ENCODE measurements around the gene FAF2.
"Not testable (repeated sequence)": the region's sequence is repeated elsewhere in the genome, so short reads cannot be mapped to it uniquely, and the experiment has no call there.

FAF2 gene, protein sequence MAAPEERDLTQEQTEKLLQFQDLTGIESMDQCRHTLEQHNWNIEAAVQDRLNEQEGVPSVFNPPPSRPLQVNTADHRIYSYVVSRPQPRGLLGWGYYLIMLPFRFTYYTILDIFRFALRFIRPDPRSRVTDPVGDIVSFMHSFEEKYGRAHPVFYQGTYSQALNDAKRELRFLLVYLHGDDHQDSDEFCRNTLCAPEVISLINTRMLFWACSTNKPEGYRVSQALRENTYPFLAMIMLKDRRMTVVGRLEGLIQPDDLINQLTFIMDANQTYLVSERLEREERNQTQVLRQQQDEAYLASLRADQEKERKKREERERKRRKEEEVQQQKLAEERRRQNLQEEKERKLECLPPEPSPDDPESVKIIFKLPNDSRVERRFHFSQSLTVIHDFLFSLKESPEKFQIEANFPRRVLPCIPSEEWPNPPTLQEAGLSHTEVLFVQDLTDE

DNA sequence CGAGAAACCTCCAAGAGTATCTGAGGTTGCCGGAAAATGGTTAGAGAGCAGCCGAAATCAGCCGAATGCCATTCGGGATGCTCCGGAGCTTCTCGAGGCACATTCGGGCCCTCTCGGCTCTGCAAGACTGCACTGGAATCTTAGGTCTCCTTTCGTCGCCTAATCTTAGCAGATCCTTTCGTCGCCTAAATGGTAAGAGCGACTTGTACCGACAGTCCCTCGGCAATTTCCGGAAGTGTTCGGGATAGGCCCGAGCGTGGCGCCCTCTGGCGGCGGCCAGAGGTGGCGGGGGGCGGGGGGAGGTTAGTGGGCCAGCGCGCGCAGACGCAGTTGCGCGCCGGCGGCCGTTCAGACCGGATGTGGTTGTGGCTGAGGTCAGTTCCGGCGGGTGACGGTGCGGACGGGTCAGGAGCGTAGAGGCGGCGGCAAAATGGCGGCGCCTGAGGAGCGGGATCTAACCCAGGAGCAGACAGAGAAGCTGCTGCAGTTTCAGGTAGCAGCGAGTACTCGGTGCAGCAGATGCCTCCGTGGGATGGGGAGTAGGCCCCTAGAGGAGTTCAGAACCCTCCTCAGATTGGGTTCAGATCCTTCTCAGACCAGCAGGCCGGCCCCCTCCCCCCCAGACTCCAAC lies at the start of gene FAF2:
Gene FAF2 (plus strand): TSS at position 408 of the 631 bp plus-strand sequence. CDS start 23 bp downstream, at position 431.
- DNase-seq (ENCODE audit: low spot score) = peak; percentile 97

DNA sequence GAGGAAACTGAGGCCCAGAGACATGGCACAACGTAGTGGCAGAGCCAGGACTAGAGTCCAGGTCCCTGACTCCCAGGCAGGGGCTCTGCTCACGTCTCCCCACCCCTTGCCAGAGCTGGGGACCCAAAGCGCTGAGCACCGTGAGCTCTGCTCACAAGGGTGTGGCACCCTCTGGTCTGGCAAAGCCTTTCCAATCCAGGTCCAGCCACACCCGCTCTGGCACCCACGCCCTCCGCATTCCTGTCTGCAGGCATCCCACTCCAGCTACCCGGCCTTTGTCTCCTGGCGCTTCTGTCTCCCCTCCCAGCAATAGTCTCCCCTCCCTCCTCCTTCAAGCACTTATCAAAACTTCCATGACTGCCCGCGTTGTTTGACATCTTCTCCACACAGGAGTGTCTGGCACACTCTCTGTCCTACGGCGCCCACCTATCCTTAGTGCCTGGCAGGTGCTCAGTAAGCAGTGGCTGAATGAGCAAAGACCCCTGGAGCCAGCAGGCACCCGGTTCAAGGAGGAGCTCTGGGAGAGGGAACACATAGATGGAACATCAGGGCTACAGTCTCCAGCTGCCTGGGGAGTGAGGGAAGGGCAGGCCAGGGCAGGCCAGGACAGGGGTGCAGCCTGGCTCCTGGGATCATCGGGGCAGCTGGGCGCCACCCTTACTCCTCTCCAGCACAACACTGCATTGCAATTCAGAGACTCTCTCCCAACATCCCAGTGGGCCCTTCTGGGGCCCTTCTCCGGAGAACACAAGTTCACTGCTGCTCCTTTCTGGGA lies 47.6 kb upstream of the FAF2 start:
- no peak for DNase-seq (ENCODE audit: low spot score)

DNA sequence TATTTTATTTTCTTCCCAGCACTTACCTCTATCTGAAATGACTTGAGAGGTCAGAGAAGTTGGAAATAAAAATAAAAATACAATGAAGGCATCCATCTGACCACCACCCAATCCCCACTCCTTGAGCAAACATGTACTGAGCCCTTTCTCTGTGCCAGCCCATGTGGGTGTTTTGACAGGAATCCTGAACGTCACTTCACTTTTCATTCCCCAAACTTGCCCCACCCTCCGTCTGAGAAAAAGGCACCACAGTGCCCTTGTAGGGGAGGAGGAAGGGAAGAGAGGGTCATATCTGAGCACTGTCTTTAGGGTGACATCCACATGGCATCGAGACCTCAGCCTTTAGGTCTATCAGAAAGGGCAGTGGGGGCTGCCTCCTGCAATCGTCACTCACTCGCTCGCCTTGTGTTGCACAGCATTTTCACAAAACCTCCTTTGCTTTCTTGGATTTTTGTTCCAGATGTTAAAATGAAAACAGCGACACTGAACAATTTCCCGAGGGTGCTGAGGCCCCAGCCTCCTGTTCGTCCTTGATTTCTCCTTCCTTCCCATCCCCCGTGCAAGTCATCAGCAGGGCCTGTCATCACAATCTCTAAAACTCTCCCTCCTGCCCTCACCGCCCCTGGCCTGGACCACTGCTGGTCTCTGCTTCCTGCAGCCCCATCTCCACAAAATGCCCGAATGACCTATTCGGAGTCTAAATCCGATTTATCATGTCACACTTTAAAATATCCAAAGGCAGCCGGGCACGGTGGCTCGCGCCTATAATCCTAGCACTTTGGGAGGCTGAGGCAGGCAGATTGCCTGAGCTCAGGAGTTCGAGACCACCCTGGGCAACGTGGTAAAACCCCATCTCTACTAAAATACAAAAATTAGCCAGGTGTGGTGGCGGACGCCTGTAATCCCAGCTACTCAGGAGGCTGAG lies 46.6 kb upstream of the FAF2 start:
- DNase-seq (ENCODE audit: low spot score) = no peak

DNA sequence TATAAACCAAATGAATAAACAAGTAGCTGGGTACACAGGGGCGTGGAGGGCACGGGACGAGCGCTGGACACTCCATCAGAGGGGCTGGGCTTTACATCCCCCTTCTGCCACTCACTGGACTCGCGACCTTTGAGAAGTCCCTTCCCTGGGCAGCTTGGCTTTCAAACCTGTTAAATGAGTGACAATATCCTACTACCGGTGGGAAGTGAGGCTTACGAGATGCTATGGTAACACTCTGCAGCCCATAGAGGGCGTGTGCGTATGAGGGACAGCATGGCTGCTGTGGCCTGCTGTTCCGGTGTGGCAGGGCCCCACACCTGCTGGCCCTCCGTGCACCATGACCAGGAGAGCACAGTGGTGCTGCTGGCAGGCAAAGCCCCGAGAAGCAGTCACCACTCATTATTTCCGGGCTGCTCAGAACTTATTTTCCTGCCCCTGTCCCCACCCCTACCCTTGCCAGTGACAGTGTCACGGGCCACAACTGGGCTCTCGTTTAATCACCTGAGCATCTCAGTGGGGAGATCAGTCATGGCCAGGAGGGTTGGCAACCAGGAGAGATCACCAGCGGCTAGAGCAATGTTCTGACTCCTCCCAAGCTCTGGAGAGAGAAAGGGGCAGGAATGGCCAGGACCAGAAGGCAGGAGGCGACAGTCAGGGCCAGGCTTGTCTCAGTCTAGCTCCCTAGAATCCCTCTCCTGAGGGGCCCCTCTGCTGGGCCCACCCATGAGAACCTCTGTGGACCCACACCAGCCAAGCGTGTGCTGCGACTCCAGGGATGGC lies 42.3 kb upstream of the FAF2 start:
- no peak for DNase-seq (ENCODE audit: low spot score)

DNA sequence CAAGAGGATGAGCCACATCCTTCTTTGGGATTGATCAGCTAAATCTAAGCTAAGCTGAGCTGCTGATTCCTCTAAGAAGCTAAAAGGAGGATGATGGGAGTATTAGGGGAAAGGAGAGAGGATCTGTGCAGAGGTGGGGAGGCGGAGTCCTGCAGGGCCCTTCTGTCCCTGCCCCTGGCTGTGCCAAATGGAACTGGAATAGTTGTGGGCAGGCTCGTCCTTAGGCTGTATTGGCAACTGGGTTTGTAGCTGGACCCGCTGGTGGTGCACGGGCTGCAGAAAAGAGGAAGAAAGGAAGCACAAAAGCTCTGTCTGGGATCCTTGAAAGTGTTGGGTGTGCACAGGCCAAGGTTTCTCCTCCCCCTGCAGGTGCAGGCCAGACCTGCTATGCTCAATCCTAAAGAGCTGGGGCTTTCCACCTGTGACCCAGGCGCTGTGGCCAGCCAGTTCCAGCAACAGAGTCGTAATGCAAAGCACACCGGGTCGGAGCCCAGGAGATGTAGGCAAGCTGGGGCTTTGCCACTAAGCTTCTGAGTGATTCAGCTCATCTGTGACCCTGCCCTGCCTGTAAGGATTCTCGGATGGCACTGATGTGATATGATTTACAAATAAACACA lies 41.6 kb upstream of the FAF2 start:
- DNase-seq (ENCODE audit: low spot score) = no peak

DNA sequence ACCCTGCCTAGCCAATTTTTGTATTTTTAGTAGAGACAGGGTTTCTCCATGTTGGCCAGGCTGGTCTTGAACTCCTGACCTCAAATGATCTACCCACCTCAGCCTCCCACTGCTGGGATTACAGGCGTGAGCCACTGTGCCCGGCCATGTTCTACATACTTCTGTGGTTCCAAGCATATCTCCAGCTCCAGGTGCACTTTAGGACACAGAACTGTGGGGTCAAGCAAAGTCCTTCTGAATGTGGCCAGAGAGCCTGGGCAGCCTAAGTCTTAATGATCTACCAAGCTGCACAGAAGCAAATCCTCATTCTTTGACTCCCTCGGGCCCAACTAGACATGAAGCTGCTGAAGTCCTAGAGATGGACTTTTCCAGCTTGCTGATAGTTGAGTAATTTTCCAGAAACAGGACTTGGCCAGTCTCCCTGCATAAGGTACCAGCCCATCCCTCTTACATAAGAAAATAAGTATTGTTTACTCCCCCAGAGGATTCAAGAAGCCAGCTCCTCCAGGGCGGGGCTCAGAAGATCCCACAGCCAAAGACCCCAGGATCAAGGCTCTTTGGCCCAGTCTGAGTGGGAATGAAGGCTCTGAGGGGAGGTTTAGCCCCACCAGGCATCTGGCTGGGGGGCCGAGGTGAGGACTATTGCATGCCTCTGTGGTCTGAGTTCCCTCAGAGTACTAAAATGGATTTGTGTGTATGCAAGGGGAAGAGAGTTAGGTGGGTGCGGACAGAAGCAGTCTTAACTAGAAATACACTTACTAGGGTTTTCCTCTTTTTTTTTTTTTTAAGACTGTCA lies 40.5 kb upstream of the FAF2 start:
- DNase-seq (ENCODE audit: low spot score) = no peak

DNA sequence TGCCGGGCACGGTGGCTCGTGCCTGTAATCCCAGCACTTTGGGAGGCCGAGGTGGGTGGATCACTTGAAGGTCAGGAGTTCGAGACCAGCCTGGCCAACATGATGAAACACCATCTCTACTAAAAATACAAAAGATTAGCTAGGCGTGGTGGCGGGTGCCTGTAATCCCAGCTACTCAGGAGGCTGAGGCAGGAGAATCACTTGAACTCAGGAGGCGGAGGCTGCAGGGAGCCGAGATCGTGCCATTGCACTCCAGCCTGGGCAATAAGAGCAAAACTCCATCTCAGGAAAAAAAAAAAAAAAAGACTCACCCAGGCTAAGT lies 40.0 kb upstream of the FAF2 start:
- not testable (repeated sequence) for DNase-seq (ENCODE audit: low spot score)

DNA sequence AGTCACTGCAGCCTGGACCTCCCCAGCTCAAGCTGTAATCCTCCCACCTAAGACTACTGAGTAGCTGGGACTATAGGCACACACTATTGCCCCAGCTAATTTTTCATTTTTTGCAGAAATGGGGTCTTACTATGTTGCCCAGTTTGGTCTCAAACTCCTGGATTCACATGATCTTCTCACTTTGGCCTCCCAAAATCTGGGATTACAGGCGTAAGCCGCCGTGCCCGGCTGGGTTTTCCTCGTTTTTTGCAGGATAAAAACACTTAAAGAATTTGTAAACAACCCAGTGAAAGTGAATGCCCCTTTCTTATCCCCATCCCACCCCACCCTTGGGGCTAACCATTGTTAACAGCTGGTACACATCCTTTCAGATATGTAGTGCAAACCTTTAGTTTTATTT lies 39.6 kb upstream of the FAF2 start:
- DNase-seq (ENCODE audit: low spot score) = no peak

DNA sequence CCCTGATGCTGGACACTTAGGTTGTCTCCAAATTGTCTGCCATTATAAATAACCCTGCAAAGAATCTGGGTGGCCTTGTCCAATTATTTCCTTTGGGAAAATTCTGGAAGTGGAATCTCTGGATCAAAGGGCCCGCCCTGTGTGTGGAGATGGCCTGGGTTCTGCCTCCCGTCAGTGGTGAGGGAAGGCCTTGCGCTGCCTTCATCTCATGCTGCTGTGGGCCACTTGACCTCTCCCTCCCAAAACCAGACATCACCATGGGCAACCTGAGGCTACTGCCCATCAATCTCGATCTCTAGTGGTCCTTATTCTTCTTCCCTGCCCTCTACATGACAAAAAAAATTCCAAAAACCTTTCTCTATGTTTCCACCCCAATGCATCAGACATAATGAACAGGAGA lies 38.4 kb upstream of the FAF2 start:
- DNase-seq (ENCODE audit: low spot score) = no peak

DNA sequence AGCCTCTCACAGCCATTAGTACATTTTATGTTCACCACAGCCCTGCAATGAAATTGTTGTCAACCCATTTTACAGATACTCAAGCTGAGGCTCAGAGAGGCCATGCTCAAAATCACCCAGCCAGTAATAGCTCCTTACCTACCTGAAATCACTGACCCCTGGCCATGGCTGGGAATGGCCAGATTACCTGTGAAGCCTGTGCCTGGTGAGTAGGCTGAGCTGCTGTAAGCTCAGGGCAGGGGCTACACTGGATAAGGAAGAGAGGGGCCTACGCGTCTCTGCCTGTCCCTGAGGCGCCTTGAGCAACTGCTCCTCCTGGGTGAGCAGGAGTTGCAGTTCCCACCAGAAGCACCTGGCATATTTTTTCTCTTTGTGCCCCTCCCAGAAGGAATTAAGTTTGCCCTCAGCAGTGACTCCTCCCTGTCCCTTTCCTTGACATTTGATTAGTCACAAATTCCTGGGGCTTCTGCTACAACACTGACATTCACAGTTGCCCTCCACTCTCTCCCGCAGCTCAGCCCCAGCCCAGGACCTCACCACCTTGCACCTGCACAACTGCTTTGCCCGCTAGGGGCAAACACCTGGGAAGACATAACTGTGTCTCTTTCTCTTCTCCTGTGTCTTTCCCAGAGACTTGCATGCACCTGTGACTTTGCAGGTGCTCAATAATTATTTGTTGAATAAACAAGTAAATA lies 37.6 kb upstream of the FAF2 start:
- DNase-seq (ENCODE audit: low spot score) = no peak

DNA sequence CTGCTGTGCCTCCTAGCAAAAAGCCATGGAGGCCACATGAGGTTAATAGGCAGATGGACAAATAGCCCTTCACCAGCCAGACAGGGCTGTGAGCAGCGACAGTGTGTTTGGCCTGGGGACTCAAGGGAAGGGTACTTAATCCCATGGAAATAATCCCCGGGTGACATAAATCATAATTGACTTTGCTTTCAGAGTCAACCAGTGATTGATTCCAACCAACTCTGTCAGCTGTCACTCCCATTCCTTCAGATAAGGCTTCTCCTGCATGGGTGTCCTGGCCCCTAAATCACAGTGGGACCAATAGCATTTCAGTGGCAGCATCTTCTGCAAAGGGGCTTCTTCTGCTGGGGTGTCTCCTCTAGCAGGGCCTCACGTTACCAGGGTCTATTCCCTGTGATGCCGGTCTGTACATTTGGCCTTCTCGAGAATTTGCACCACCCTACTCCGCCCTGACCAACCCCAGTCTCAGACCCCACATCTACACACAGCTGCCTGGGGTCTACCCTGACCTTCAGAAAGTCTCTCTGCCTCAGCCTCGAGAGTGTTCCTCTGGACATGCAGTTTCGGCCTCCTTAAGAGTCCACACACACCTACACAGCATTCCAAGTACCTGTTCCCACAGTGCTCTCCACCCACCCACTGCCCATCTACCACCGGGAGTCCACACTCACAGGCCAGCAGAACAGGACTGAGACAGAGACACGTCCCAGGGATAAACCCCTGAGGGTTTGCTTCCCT lies 35.5 kb upstream of the FAF2 start:
- no peak for DNase-seq (ENCODE audit: low spot score)

DNA sequence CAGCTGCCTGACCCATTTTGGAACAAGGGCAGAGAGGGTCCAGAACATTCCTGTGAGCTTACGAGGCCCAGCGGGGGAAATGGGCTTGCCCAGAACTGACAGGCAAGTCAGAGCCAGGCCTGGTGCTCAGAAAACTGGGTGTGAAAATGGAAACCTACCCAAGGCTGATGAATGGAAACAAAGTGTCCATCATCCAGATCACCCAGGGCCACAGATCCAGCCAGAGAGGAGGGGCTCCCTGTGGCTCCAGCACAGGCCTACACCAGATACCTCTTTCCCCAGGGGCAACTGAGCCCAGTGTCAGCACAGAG lies 35.0 kb upstream of the FAF2 start:
- no peak for DNase-seq (ENCODE audit: low spot score)

DNA sequence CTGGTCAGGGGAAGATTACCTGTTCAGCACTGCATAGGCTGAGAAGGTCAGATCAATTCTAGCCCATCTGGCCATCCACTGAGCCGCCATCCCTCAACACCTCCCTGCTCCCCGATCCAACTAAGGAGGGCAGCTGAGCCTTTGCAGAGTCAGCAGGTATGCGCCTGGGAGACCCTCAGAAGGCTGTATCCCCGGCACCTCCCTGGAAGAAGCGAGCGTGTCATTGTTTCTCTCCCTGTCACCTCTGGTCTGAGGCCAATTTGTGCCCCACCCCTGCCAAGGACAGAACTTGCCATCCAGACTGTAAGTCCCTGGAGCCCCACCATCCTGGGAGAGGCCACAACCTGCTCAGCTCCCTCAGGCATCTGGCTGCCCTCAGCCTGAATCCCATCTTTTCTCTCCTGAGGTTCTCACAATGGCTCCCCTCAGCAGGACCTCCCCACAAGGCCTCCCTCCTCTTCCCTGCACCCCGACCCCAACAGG lies 34.4 kb upstream of the FAF2 start:
- DNase-seq (ENCODE audit: low spot score) = no peak

DNA sequence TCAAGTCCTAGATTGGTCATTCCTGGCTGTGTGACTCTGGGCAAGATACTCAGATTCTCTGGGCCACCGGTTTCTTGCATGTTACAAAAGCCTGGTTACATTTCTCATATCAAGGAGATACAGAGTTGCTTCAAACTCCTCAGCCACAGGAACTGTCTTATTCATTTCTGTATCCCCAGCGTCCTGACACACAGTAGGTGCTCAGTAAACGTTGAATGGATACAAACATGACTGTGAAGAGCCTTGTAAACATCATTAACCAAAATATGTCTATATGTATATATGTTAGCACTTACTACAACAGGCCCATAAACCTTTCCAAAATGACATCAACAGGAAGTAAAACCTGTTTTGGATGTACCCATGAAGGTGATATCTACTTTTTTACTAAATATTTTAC lies 33.5 kb upstream of the FAF2 start:
- no peak for DNase-seq (ENCODE audit: low spot score)

DNA sequence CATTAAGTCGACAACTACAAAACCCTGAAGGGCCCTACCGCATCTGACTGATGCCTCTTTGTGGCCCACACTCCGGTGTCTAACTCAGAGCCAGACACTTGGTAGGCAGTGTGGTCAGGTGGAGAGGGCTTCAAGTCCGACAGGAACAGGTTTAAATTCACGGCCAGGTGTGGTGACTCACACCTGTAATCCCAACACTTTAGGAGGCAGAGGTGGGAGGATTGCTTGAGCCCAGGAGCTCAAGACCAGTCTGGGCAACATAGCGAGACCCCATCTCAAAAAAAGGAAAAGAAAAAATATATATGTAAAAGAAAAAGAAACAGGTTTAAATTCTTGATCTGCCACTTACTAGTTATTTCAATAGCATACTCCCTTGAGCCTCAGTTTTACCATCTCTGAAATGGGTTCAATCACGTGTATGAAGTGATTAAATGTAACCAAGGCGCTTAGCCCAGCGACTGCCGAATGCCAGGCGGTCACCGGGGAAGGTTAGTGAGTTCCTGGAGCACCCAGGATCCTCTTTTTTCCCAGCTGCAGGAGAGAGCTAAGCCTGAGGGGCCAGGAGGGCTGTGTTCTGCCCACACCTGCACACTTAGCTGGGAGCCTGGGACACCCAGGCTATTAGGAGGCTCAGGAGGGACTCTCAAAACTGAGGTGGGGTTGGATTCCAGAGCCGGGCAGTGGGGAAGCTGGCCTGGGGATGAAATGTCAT lies 32.8 kb upstream of the FAF2 start:
- DNase-seq (ENCODE audit: low spot score) = no peak

DNA sequence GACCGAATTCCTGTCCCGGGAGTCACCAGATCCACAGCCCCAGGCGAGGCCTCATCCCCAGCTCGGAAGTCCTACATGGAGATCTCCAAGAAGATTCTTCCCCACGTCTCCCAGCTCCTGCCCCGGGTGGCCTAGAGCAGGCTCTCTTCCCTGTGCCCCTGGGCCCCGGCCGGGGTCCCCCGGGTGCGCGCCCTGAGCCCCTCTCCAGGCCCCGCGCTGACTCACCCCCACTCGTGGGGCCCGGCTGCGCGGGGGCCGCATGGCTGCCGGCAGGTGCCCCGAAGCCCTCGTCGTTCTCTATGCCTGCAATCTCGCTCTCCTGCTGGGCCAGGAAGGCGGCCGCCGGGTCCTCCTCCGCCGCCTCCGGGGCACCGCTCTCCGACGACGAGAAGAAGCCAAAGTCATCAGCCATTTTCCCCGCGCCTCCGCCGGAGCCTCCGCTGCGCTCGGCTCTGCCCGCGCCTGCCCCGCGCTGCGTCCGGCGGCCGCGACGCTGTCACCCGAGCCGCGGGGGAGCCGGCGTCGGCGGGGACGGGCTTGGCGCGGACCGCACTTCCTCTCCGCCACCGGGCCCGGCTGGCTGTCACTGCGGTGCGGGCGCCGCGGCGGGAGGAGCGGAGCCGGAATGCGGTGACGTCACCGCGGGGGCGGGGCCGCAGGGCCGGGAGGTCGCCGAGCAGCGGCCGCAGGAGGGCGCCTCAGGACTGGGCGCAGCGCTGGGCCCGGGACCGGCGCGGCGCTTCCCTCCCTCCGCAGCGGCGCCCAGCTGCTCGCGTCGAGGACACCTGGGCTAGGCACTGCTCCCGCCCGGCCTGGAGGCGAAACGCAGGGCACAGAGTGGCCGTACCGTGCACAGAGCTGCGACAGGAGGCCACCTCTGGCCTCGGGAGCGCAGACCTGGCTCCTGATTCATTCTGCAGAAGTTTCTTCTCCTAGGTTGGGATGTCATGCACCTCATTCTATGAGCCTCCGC lies 31.9 kb upstream of the FAF2 start, which contains the start of gene CLTB:
Gene CLTB (minus strand): TSS at position 588 of the 973 bp plus-strand sequence. CDS start 176 bp downstream, at position 412.
- peak; percentile 79 for DNase-seq (ENCODE audit: low spot score)

Measured in pons (tissue), 1 donor.